Activated T-cell treated with anti-CD3 and anti-CD28 coated beads, Interleukin-2, amount 50 U/mL, for 1 hour (primary cell): ENCODE results near the gene YY1.
A peak's percentile ranks its signal among the peaks of the same experiment; 100 is the strongest.
"Not testable (repeated sequence)": the region's sequence is repeated elsewhere in the genome, so short reads cannot be mapped to it uniquely, and the experiment has no call there.

Experiments used
- DNase-seq: peaks from one replicate; pipeline ENCODE4 v3.0.0-alpha.2; 2020

The YY1 gene

GRCh38 chr14:100246809-100247428 lies 8.0 kb downstream of the YY1 start:
- no peak for DNase-seq

- no peak for DNase-seq
Measured at GRCh38 chr14:100250732-100251465, 12.0 kb downstream of the YY1 start.

DNA sequence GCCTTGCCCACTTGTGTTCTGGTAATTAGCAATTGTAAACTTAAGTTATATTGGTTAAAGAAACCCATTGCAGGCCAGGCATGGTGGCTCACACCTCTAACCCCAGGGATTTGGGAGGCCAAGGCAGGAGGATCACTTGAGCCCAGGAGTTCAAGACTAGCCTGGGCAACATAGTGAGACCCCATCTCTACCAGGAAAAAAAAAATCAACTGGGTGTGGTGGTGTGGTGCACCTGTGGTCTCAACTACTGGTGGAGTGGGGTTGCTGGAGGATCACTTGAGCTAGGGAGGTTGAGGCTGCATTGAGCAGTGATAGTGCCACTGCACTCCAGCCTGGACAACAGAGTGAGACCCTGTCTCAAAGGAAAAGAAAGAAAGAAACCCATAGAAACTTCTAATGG lies 13.7 kb downstream of the YY1 start:
- no peak for DNase-seq

- no peak for DNase-seq
Measured at GRCh38 chr14:100256339-100256895, 17.5 kb downstream of the YY1 start.

GRCh38 chr14:100261621-100262020 lies 22.7 kb downstream of the YY1 start:
- no peak for DNase-seq

DNA sequence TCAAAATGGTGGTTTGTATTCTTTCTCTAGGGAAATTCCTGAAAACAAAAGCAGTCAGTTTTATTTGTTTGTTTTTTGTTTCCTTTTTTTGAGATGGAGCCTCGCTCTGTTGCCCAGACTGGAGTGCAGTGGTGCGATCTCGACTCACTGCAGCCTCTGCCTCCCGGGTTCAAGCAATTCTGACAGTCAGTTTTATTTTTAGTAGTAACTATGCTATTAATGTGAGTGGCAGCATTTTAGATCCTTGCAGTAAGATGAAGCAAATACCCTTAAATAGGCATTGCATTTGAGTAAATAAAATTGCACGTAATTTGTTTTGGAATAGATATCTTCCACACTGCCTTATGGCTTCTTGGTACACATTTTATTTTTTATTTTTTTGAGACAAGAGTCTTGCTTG lies 23.6 kb downstream of the YY1 start:
- DNase-seq, result no peak

- DNase-seq, result no peak
Measured at GRCh38 chr14:100263141-100263540, 24.2 kb downstream of the YY1 start.

GRCh38 chr14:100267990-100268389 lies 29.0 kb downstream of the YY1 start:
- no peak for DNase-seq

DNA sequence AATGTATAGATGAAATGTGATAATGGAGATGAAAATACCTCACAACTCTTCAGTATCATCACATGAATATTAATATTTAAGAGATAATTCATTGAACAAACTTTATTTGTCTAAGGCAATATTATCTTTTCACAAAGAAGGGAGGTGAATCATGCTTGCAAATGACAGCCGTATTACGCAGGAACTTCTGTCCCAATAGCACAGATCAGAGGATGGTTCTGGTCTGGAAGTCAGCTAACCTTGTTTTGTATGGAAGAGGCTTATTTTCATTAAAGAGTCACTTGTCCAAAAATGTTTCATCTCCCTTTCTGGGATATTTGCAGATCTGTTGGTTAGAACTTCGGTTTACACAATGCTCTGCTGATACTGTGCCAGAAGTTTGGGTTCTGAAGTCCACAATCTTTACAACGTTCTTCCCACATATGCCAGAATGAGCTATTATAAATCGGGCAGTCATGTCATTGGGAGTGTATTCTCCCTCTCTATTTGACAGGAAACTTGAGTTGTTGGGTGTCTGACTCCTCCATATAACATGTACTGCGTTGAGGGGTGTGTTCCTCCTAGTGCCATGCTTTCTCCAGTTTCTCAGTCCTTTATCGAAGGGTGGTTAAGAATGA lies 29.8 kb downstream of the YY1 start:
- no peak for DNase-seq

DNA sequence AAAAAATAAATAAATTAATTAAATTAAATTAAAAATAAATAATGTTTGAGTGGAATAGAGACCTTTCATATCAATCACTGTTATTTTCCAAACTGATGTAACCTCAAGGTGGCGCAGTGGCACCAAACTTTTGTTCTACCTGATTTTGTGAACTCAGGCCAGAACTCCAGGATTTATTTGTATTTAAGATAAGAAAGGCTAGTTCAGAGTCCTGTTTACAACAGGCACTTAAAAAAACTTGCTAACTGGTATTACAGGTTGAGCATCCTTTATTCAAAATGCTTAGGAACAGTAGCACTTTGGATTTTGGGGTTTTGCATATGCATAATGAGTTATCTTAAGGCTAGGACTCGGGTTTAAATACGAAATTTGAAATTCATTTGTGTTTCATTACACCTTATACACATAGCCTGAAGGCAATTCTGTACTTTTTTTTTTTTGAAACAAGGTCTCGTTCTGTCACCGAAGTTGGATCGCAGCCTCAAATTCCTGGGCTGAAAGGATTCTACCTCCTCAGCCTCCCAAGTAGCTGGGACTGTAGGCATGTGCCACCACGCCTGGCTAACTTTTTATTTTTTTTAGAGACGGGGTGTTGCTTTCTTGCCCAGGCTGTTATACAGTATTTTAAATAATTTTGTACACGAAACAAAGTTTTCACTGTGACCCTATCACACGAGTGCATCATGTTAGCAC lies 32.4 kb downstream of the YY1 start:
- DNase-seq, result peak; percentile 37

- DNase-seq, result no peak
Measured at GRCh38 chr14:100274250-100274649, 35.3 kb downstream of the YY1 start.

- no peak for DNase-seq
Measured at GRCh38 chr14:100275214-100275613, 36.3 kb downstream of the YY1 start.

DNA sequence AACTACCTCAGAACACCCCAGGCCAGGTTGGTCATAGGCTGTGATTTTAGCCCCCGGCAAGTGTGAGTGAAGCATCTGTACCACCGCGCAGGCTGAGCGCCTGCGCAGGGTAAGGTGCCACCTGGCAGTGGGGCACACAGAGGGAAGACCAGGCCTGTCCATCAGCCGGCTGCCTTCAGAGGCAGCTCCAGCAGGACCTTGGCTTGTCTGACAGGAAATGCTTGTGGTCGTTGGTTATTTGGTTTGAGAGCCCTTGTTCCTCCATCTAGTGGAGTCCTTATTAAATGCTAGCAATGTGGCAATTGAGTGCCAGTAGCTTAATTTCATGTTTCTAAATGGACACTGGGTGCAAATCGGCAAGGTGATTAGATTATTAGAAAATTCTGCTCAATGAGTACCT lies 39.8 kb downstream of the YY1 start:
- no peak for DNase-seq

DNA sequence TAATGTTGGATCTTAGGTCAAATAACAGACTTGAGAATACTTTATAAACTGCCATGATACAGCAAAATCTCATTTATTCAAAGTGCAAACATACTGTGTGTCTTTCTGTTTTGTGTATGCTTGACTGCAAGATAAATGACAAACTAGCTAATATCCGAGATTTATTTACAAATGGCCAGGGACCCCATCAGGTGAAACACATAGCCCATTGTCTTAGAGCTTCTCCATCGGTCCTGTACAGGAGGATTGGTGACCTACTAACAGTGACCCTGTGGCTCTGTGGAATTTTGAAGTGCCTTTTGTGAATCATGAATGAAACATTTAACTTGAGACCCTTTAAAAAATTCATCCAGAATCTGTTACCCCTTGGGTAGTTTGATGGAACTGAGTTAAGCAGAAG lies 40.2 kb downstream of the YY1 start:
- no peak for DNase-seq

- DNase-seq, result no peak
Measured at GRCh38 chr14:100279563-100279962, 40.6 kb downstream of the YY1 start.

- DNase-seq, result no peak
Measured at GRCh38 chr14:100281286-100282082, 42.5 kb downstream of the YY1 start.

GRCh38 chr14:100282083-100282350 lies 43.1 kb downstream of the YY1 start:
- DNase-seq, result no peak

- DNase-seq, result no peak
Measured at GRCh38 chr14:100282766-100283419, 43.9 kb downstream of the YY1 start.

DNA sequence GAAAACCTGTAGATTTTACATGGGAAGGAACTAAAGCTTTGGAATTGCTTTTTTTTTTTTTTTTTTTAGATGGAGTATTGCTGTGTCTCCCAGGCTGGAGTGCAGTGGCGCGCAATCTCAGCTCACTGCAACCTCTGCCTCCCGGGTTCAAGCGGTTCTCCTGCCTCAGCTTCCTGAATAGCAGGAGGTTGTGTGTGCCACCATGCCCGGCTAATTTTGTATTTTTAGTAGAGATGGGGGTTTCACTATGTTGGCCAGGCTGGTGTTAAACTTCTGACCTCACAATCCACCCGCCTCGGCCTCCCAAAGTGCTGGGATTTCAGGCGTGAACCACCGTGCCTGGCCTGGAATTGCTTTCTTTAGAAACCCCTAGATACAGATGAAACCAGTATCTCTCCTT lies 44.5 kb downstream of the YY1 start:
- not testable (repeated sequence) for DNase-seq

- DNase-seq, result no peak
Measured at GRCh38 chr14:100283984-100284881, 45.3 kb downstream of the YY1 start.
